GM18907 (cell line): Measurements from ENCODE around the gene PRDM16.

Experiments used
- ATAC-seq: cut with Tn5 transposase; IDR thresholded peaks from one replicate; pipeline ENCODE4 v1.9.1; 2021; ENCODE audit warnings: mild to moderate bottlenecking, moderate library complexity; ENCODE audit not compliant: unreplicated experiment

PRDM16 gene

GRCh38 chr1:3434406-3435110 is 365.6 kb downstream of the PRDM16 start:
- ATAC-seq: no peak

GRCh38 chr1:3435666-3436065 is 366.7 kb downstream of the PRDM16 start:
- ATAC-seq: no peak

- ATAC-seq: no peak
These were observed 367.4 kb downstream of the PRDM16 start for GRCh38 chr1:3436451-3436850.

GRCh38 chr1:3436901-3437300 is 367.9 kb downstream of the PRDM16 start:
- no peak for ATAC-seq

- no peak for ATAC-seq
These were observed 369.7 kb downstream of the PRDM16 start for GRCh38 chr1:3438661-3439180.

- no peak for ATAC-seq
These were observed 370.6 kb downstream of the PRDM16 start for GRCh38 chr1:3439346-3440299.

GRCh38 chr1:3440300-3440681 is 371.3 kb downstream of the PRDM16 start:
- ATAC-seq: no peak

GRCh38 chr1:3440711-3441409 is 371.9 kb downstream of the PRDM16 start:
- no peak for ATAC-seq

GRCh38 chr1:3441410-3441847 is 372.4 kb downstream of the PRDM16 start:
- ATAC-seq: no peak

GRCh38 chr1:3441880-3442279 is 372.9 kb downstream of the PRDM16 start:
- no peak for ATAC-seq

GRCh38 chr1:3442331-3442730 is 373.3 kb downstream of the PRDM16 start:
- ATAC-seq: no peak

- ATAC-seq: no peak
These were observed 373.9 kb downstream of the PRDM16 start for GRCh38 chr1:3442901-3443300.

GRCh38 chr1:3443807-3444206 is 374.8 kb downstream of the PRDM16 start:
- ATAC-seq: no peak

- no peak for ATAC-seq
These were observed 375.3 kb downstream of the PRDM16 start for GRCh38 chr1:3444298-3444697.

GRCh38 chr1:3444736-3445135 is 375.7 kb downstream of the PRDM16 start:
- no peak for ATAC-seq

- no peak for ATAC-seq
These were observed 381.3 kb downstream of the PRDM16 start for GRCh38 chr1:3450202-3450863.

GRCh38 chr1:3450983-3451382 is 382.0 kb downstream of the PRDM16 start:
- ATAC-seq: no peak

- ATAC-seq: no peak
These were observed 383.2 kb downstream of the PRDM16 start for GRCh38 chr1:3451994-3452865.

- no peak for ATAC-seq
These were observed 383.8 kb downstream of the PRDM16 start for GRCh38 chr1:3452866-3453175.
